ENCODE measurements around the gene MRPL19.

MRPL19 gene

GRCh38 chr2:75646583-75647425, at the start of gene MRPL19:
MRPL19 (plus strand) TSS chr2:75646783; CDS start chr2:75646808, 25 bp downstream.
- DNase-seq (ENCODE audit: low spot score): peak; percentile 87

DNA sequence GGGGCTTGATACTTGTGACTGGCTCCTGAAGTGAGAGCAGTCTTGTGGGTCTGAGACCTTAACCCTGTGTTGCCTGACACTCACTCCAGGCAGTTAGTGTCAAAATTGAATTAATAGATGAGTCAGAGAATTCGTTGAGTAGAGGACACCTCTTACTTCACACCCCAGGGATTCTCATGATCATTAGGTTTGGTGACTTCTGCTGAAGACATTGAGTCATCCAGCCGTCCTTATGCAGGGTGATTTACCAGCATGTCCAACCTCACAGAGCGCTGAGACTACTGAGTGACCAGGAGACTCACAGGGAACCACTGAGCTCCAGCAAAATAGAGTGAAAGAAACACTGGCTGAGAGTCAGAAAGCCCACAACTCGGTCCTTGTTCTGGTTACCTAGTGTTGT, 49.8 kb upstream of the MRPL19 start:
- DNase-seq (ENCODE audit: low spot score): no peak

GRCh38 chr2:75597949-75598348, 48.6 kb upstream of the MRPL19 start:
- no peak for DNase-seq (ENCODE audit: low spot score)

- no peak for DNase-seq (ENCODE audit: low spot score)
Observed at GRCh38 chr2:75598589-75599155, 47.9 kb upstream of the MRPL19 start.

DNA sequence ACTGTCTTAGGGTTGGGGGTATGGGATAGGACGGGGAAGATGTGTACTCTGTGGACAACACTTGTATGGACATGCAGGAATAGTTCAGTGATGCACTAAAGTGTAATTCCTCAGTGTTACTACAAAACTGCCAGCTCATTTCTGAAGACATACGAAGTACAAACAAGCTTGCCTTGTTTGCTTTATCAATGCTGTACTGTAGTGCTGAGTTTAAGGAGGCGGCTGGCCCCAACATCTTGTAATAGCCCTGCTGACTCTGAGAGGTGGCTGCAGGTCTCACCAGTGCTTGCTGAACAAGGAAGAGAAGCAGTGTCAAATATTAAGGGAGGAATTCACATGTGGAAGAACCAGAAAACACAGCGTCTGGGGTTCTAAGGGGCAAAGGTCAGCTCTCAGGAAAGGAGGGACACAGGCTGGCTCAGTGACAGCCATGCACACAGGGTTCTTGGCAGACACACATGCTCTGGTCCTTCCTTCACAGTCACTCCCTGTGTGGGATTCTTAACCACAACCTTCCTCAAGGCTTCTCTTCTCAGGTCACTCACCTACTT, 46.0 kb upstream of the MRPL19 start:
- DNase-seq (ENCODE audit: low spot score): no peak

DNA sequence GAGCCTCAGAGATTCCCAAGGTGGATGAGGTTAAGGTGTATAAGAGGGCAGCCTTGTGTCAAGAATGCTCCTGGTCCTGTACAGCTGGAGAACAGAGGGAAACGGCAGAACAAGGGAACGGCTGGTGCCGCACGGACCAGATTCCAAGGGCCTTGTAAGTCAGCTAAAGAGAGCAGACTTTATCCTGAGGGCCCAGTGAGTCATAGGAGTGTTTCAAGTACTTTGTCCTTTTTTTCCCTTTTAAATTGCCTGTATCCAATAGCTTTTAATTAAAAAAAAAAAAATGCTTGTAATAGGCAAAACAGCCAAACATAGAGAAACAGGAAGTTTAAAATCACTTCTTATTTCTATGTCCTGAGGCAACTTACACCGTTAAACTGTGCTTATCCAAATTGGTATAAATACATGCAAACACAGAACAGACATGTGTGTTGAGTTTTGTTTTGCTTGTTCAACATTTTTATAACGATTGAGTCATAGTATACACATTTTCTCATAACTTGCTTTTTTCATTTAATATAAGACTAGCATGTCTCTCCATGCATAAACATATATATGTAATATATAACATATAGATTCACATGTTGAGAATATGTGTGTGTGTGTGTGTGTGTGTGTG, 43.8 kb upstream of the MRPL19 start:
- DNase-seq (ENCODE audit: low spot score): no peak

- no peak for DNase-seq (ENCODE audit: low spot score)
Observed at GRCh38 chr2:75603477-75603876, 43.1 kb upstream of the MRPL19 start.

DNA sequence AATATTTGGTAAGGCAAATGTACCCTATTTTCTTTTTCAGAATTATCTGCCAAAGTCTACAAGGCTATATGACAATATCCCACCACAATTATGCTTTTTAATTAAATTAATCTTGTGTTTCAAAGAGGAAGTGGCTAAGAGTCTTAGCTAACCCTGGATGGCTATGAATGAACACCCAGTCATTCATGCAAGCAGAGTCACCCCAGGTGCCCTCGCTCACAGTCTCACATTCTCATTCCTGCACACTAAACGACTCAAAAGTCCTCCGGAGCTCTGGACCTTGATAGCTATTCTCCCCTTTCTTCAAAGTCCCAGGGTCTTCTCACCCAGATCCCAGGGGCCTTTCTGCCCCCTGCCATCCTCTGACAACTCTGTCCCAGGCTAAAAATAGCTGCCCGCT, 42.1 kb upstream of the MRPL19 start:
- DNase-seq (ENCODE audit: low spot score): no peak

DNA sequence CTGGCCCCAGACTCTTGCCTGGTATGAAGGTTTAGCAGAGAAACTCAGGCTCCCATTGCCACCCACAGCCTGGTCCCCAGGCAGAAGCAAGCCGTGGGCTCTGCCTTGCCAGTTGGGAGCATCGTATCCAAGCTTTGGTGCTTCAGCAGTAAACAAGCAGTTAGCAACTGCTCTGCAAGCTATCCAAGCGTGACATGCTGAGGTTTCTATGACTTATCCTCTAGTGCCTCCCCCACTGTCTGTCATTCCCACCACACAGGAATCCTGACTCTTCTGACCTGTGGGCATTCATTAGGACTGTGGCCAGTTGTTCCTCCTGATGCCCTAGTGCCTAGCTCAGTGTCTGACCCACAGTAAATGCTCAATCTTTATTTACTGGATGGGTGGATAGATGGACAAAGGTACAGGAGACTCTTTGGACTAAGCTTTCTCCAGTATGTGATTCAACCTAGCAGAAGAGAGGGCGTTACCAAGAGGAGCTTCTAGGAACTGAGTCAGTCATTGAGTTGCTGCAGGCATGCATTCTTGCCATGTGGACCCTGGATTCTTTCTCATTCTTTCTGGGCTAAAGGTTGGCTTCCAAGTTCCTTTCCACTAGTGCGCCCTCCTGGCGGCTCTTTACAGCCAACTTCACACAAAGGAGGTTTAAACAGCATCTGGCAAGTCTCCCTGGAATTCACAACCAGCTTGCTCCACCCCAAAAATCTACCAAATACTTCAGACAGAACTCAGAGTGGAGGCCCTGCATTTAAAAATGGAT, 40.6 kb upstream of the MRPL19 start:
- DNase-seq (ENCODE audit: low spot score): peak; percentile 51

GRCh38 chr2:75606761-75607399, 39.7 kb upstream of the MRPL19 start:
- no peak for DNase-seq (ENCODE audit: low spot score)

DNA sequence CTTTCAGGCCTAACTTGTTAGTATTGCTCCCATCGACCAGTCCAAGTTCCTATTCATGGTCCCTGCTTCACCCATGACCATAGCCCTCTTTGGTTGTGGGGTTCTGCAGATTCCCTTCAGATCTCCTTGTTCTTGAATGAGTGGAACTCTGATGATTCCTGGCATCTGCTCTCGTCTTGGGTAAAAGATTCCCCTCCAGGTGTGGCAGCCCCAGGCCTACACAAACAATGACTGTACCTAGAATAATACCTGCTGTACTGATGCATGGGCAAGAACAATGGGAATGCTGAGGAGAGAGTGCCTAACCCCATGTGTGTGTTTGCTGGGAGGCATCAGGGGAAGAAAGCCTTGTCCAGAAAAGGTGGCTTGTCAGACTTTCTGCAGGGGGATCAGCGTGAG, 39.2 kb upstream of the MRPL19 start:
- DNase-seq (ENCODE audit: low spot score): no peak

- DNase-seq (ENCODE audit: low spot score): peak; percentile 32
Observed at GRCh38 chr2:75607988-75608683, 38.4 kb upstream of the MRPL19 start.

DNA sequence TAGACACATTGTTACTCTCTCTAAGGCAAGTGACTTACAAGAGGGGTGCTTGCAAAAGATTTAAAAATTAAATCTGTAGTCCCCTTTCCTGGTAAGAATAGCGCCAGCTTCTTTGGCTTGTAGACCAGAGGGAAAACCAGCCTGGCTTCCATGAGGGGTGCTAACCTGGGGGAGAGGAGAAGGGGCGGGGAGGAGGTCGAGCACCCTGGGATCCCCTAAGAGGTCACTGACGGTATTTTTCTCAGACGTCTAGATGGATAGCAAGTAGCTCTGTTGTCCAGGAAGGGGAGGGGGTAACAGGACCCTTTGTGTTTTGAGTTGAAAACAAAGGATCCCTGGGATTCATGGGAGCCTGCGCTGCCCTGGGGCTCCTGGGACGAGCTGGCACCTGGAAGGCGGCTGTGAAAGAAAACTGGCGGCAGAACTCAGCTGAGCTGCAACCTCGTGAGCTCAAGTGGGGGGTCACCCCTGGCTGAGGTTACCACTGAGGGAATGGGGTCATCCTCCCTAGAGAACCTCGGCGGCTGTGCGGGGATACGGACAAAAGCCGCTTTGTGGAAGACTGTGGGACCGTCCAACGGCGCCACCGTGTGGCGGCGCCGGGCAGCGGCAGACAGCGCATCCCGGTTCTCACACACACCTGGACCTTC, 37.8 kb upstream of the MRPL19 start:
- peak; percentile 62 for DNase-seq (ENCODE audit: low spot score)

DNA sequence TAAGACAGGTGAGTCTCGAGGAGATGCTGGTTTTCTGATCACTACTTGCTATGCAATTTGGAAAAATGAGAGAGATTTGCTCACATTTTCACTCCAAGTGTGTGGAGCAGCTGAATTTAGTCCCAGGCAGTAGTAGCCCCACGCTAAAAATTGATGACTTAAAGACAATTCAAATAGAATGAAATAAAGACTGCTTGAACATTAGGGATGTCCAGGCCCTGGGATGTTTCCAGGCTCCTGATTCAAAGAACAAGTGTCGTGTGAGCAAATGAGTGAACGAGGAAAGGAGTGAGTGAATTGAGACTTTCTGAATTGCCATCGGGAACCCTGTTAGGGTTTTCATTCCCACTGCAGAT, 37.3 kb upstream of the MRPL19 start:
- no peak for DNase-seq (ENCODE audit: low spot score)

GRCh38 chr2:75609937-75610508, 36.6 kb upstream of the MRPL19 start:
- DNase-seq (ENCODE audit: low spot score): no peak

DNA sequence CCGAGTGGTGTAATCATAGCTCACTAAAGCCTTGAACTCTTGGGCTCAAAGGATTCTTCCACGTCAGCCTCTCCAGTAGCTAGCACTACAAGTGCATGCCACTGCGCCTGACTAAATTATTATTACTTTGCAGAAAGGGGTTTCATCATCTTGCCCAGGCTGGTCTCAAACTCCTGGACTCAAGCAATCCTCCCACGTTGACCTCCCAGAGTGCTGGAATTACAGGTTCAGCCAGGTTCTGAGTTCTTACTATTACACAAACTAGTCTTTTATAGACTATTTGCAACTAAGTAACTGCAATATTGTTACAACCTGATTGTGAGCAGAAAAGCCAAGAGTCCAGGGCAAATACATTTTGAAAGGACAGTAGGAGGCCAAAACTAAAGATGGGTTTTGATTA, 35.9 kb upstream of the MRPL19 start:
- no peak for DNase-seq (ENCODE audit: low spot score)

DNA sequence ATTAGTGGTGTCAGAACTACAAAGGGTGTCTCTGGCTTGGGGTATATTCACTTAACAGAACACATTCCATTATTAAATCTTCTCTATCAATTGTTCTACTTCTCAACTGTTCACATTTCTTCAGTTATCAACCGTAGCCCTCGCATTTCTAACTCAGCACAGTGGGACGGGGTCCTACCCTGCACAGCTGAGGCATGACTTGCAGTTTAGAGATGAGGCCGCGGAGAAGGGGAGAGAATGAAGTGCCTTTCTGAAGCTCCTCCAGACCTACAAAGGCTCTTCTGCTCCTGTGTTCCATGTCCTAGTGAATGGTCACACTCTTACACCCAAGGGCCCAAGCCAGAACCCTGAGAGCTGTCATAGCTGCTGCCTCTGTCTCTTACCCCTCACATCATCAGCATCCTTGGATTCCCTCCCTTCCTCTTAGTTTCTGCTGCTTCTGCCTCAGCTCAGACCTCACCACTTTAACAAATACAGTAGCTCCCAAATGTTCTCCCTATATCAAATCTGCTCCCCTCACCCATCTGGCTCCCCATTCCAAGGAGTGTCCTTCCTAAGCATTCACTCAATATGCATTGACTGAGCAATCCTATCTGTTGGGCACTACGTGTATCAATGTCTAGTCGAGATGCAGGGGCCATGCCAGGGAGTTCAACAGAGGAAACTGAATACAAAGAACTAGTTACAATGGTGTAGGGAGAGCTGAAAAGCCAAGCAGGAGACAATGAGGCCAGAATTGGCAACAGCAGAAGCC, 34.3 kb upstream of the MRPL19 start:
- no peak for DNase-seq (ENCODE audit: low spot score)

- no peak for DNase-seq (ENCODE audit: low spot score)
Observed at GRCh38 chr2:75612862-75613243, 33.7 kb upstream of the MRPL19 start.

GRCh38 chr2:75614162-75614651, 32.4 kb upstream of the MRPL19 start:
- no peak for DNase-seq (ENCODE audit: low spot score)
